A549 (cell line): Measurements from ENCODE around the gene MARK3. TPM values are rescaled to one million over a fixed set of nuclear protein-coding genes. Genes with fewer than 3 reads are reported as not detected.

Experiments used
- ATAC-seq, 2 experiments: fragments of 200-7000 bp in 1 of 2; fragments of >200 bp in 1 of 2; cut with Nextera tagmentation in 1 of 2; cut with Tn5 transposase in 1 of 2; 3 replicates each; pipeline versions ENCODE4 v1.8.0 to v1.9.1; 2018 to 2020; ENCODE audit warnings: mild to moderate bottlenecking in 1 of 2, moderate library complexity in 1 of 2
- CTCF ChIA-PET: fragments of 300-600 bp; sonication (Branson Sonifier 250); formaldehyde crosslinking; extraction: SDS; loops from one replicate; lab custom pipeline; 2021; ENCODE audit warnings: antibody characterized with exemption, inconsistent platforms; lab: Yijun Ruan, JAX
- POLR2A ChIA-PET: fragments of 350-600 bp; formaldehyde crosslinking; extraction: SDS; loops from one replicate; lab custom pipeline; 2021; ENCODE audit warnings: antibody characterized with exemption, inconsistent platforms; lab: Yijun Ruan, JAX
- DNase-seq, 2 experiments: peaks; one replicate each; pipeline versions ENCODE4 v3.0.0 to v3.0.0-alpha.2; 2011 to 2016; ENCODE audit warnings: low read depth in 1 of 2, low spot score in 1 of 2
- FAIRE-seq: peaks from 2 replicates; lab custom pipeline; 2011; peaks lifted over from hg19 to GRCh38; lab: Jason Lieb, UNC
- H3K27ac ChIP-seq, 2 experiments: fragments of >200 bp; sonication (Bioruptor Twin); formaldehyde crosslinking; 3 replicates each; pipeline ENCODE4 v1.5.1; 2016 to 2017
- H3K4me1 ChIP-seq: fragments of >200 bp; sonication (Bioruptor Twin); formaldehyde crosslinking; 3 replicates; pipeline ENCODE4 v1.6.1; 2016
- H3K4me2 ChIP-seq: fragments of >200 bp; sonication (Bioruptor Twin); formaldehyde crosslinking; 3 replicates; pipeline ENCODE4 v1.6.1; 2016
- H3K4me3 ChIP-seq: fragments of >200 bp; sonication (Bioruptor Twin); formaldehyde crosslinking; 3 replicates; pipeline ENCODE4 v1.5.1; 2016
- H3K9me3 ChIP-seq: fragments of >200 bp; sonication (Bioruptor Twin); formaldehyde crosslinking; 3 replicates; pipeline ENCODE4 v1.6.1; 2016
- ATOH8 ChIP-seq: fragments of 250-450 bp; sonication (Bioruptor Pico); IDR thresholded peaks from 2 replicates; pipeline ENCODE4 v1.5.0; 2020; ENCODE audit warnings: low read depth, mild to moderate bottlenecking, moderate library complexity
- CBX8 ChIP-seq: fragments of 200-600 bp; sonication (generic); IDR thresholded peaks from 2 replicates; pipeline ENCODE4 v1.6.1; 2016
- CHD4 ChIP-seq: fragments of 200-600 bp; sonication (generic); IDR thresholded peaks from 2 replicates; pipeline ENCODE4 v1.6.1; 2016; ENCODE audit warnings: antibody characterized with exemption, mild to moderate bottlenecking, borderline replicate concordance
- EHF ChIP-seq: fragments of 250-450 bp; sonication (Bioruptor Pico); IDR thresholded peaks from 2 replicates; pipeline ENCODE4 v1.5.0; 2020; ENCODE audit warnings: mild to moderate bottlenecking
- EHMT2 ChIP-seq: fragments of 200-600 bp; sonication (generic); IDR thresholded peaks from 2 replicates; pipeline ENCODE4 v1.6.1; 2016; ENCODE audit warnings: antibody characterized with exemption, low read depth, mild to moderate bottlenecking, moderate library complexity
- EP300 ChIP-seq, 2 experiments: fragments of >200 bp; sonication (Bioruptor Twin); formaldehyde crosslinking; IDR thresholded peaks; 2 replicates in 1 of 2; 3 replicates in 1 of 2; pipeline ENCODE4 v1.6.1; 2016 to 2017
- FOSB ChIP-seq: fragments of 250-450 bp; sonication (Bioruptor Pico); IDR thresholded peaks from 2 replicates; pipeline ENCODE4 v1.5.0; 2020; ENCODE audit warnings: mild to moderate bottlenecking, moderate library complexity
- FOSL2 ChIP-seq, 2 experiments: fragments of 450-650 bp in 1 of 2; fragments of >200 bp in 1 of 2; sonication (Bioruptor Twin) in 1 of 2; formaldehyde crosslinking; IDR thresholded peaks; 2 replicates each; pipeline versions ENCODE4 v1.5.0 to v1.6.1; 2016 to 2020; ENCODE audit warnings: mild to moderate bottlenecking in 1 of 2, moderate library complexity in 1 of 2
- HES2 ChIP-seq: fragments of >200 bp; sonication (Bioruptor Twin); formaldehyde crosslinking; IDR thresholded peaks from 2 replicates; pipeline ENCODE4 v1.6.1; 2016
- HMGXB4 ChIP-seq: fragments of 250-450 bp; sonication (Bioruptor Pico); IDR thresholded peaks from 2 replicates; pipeline ENCODE4 v1.5.0; 2021; ENCODE audit warnings: mild to moderate bottlenecking, moderate library complexity, borderline replicate concordance
- JUNB ChIP-seq: fragments of >200 bp; sonication (Bioruptor Twin); formaldehyde crosslinking; IDR thresholded peaks from 2 replicates; pipeline ENCODE4 v1.6.1; 2016
- KDM5A ChIP-seq: fragments of 200-600 bp; sonication (generic); IDR thresholded peaks from 2 replicates; pipeline ENCODE4 v1.6.1; 2016; ENCODE audit warnings: antibody characterized with exemption, mild to moderate bottlenecking
- NPAS2 ChIP-seq: fragments of 250-450 bp; sonication (Bioruptor Pico); IDR thresholded peaks from 2 replicates; pipeline ENCODE4 v1.8.0; 2022; ENCODE audit warnings: mild to moderate bottlenecking, moderate library complexity, borderline replicate concordance
- PBX3 ChIP-seq: IDR thresholded peaks from 2 replicates; pipeline ENCODE4 v1.6.1; 2012
- PHF8 ChIP-seq: fragments of 200-600 bp; sonication (generic); IDR thresholded peaks from 2 replicates; pipeline ENCODE4 v1.6.1; 2016; ENCODE audit warnings: low read depth, mild to moderate bottlenecking, antibody characterized with exemption, moderate library complexity, borderline replicate concordance
- REST ChIP-seq: fragments of 200-600 bp; sonication (generic); IDR thresholded peaks from 2 replicates; pipeline ENCODE4 v1.6.1; 2016; ENCODE audit warnings: antibody characterized with exemption, mild to moderate bottlenecking, moderate library complexity
- RFX5 ChIP-seq: fragments of 450-650 bp; IDR thresholded peaks from 2 replicates; pipeline ENCODE4 v1.7.1; 2014; ENCODE audit warnings: antibody characterized with exemption, mild to moderate bottlenecking, moderate library complexity
- SMC3 ChIP-seq: fragments of >200 bp; sonication (Bioruptor Twin); formaldehyde crosslinking; IDR thresholded peaks from 3 replicates; pipeline ENCODE4 v1.6.1; 2018; ENCODE audit warnings: inconsistent platforms
- TP53 ChIP-seq: fragments of 250-450 bp; sonication (Bioruptor Pico); IDR thresholded peaks from 2 replicates; pipeline ENCODE4 v1.5.0; 2021; ENCODE audit warnings: mild to moderate bottlenecking, moderate library complexity
- WGBS: methylation state at CpG from one replicate; pipeline ENCODE4 v1.1.6; 2017; ENCODE audit errors: missing lambda C conversion rate; 5-methylcytosine and 5-hydroxymethylcytosine counted together
- polyA plus RNA-seq, 4 experiments: library from polyadenylated mRNA; depleted of rRNA in 3 of 4; stranded (reverse); fragments of >200 nt; fragmentation: RNase III in 1 of 4; extraction: RNeasy Plus Mini Kit Qiagen cat#74134 plus additional on column Dnase treatment in 1 of 4; gene quantifications; 2 replicates in 3 of 4; 3 replicates in 1 of 4; pipeline ENCODE4 v1.2.3, GENCODE V29; 2011 to 2017

The MARK3 gene
- polyA plus RNA-seq, 2 of the 4 experiments (the other 2 are of a cell fraction), result 59.7 to 97.6 TPM

- ATAC-seq (0 out of 6 replicates have a peak, but pooled peaks of 1 of the 2 experiments have one; percentile 16), FAIRE-seq (no peak), DNase-seq (no peak)
- no peak overlapping the region for H3K4me2 ChIP-seq
- H3K4me3 ChIP-seq, result no peak overlapping the region
- no peaks in the 10 kb centered on the region for H3K9me3 ChIP-seq
- H3K4me1 ChIP-seq, result peaks cover 21% of the 10 kb centered on the region
- CTCF ChIA-PET, result interaction anchor here (2.4 to 28.8 kb wide), 3 partner anchors 8 to 21 kb away, joined by 6 to 489 read pairs (median 184); partner anchors contain the start of gene CKB
- POLR2A ChIA-PET, result no interaction called here
- no peak overlapping the region for H3K27ac ChIP-seq
- WGBS, result 80% methylated on average over 9 of the region's 9 CpGs
- TF ChIP-seq CHD4, result no peak
Observed at GRCh38 chr14:103536693-103537092, 151.5 kb downstream of the MARK3 start.

- TF ChIP-seq REST (no peak), NPAS2 (CRISPR knock-in tag) (no peak), CHD4 (no peak), EHMT2 (no peak), FOSB (no peak), HES2 (no peak), FOSL2 (IDR thresholded peaks at IDR 0.05) (no peak), FOSL2 (CRISPR knock-in tag; IDR thresholded peaks at IDR 0.05) (no peak), KDM5A (no peak), CBX8 (no peak), SMC3 (no peak), EHF (CRISPR knock-in tag) (no peak), HMGXB4 (CRISPR knock-in tag) (no peak), TP53 (CRISPR knock-in tag) (no peak), JUNB (no peak), EP300 (IDR thresholded peaks at IDR 0.05) (no peak), ATOH8 (no peak), RFX5 (no peak), PBX3 (no peak), PHF8 (no peak)
- Histone ChIP-seq H3K4me3 (no peak overlapping the region), H3K4me1 (peaks cover 27% of the 10 kb centered on the region), H3K9me3 (no peaks in the 10 kb centered on the region), H3K4me2 (no peak overlapping the region), H3K27ac (peak overlapping the region in 1 of 2 experiments; percentile 50; a peak in 1 of 6 replicates)
- ChIA-PET CTCF (interaction anchor here (2.4 to 28.8 kb wide), 3 partner anchors 7 to 20 kb away, joined by 6 to 489 read pairs (median 184); partner anchors contain the start of gene CKB), POLR2A (interaction anchor here (1.9 kb wide), 1 partner anchor 9 kb away, joined by 6 read pairs; the partner anchor contains the start of gene TRMT61A)
- FAIRE-seq (no peak), ATAC-seq (peak in 1 of 2 experiments; percentile 2; a peak in 1 of 6 replicates), DNase-seq (no peak)
- 65% methylated on average over 15 of the region's 18 CpGs for WGBS
Observed at GRCh38 chr14:103537175-103537990, 152.2 kb downstream of the MARK3 start.
